Dedifferentiated amniotic fluid mesenchymal stem cell (primary cell): ENCODE results near the gene AGFG2.

Experiments used
- DNase-seq: peaks from one replicate; pipeline ENCODE4 v3.0.0-alpha.2; 2016; ENCODE audit errors: extremely low spot score

Gene AGFG2

DNA sequence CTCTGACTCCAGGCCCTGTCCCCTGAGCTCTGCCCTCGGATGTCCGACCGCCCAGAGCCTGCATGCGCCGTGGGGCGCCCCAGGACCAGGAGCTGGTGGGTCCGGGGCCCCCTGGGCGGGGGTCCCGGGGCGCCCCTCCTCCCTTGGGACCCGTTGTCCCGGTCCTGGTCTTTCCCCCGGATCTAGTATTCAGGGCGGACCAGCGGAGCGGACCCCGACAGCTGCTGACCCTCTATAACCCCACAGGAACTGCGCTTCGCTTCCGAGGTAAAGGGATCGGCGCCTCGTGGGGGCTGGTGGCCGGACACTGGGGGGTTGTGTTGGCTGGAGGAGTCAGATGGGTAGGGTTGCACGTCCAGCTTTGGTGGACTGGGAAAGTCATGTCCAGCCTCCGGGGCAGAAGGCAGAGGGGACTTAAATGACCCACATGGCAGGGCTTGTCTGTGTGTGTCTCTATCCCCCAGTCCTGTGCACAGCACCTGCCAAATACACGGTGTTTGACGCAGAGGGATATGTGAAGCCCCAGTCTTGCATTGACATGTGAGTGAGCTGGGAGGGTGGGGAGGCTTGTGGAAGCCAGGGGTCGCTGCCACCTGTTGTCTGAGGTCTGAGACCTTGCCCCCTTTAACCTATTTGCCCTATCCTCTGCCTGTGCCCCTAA is 73.9 kb downstream of the AGFG2 start:
- DNase-seq: no peak

DNA sequence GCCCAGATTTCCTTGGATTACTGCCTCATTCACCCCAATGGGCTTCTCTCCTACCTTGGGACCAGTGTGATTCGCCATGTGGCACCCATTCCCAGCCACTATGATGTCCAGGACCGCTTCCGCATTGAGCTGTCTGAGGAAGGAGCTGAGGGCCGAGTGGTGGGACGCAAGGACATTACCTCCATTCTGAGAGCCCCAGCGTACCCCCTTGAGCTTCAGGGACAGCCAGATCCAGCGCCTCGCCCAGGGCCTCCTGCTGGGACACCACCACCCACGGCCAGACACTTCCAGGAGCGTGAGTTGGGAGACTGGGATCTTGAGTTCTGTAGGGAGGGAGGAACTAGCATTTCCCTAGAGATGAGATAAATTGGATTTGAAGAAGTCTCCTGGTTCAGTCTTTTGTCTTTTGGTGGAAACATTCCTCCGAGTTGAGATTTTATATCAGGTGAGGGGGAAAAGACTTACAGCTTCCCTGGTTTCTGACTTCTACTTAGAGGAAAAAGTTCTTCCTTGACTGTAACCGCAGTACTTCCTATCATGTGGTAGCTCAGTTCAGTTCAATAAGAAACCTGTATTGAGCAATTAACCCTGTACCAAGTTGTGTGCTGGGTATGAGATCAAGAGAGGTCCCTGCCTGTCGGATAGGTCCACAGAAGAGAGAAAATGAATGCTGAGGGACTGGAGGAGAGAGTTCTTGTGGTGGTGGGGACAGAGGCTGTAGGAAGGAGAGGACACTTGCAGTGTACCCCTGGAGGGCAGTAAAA is 74.6 kb downstream of the AGFG2 start:
- DNase-seq: no peak

DNA sequence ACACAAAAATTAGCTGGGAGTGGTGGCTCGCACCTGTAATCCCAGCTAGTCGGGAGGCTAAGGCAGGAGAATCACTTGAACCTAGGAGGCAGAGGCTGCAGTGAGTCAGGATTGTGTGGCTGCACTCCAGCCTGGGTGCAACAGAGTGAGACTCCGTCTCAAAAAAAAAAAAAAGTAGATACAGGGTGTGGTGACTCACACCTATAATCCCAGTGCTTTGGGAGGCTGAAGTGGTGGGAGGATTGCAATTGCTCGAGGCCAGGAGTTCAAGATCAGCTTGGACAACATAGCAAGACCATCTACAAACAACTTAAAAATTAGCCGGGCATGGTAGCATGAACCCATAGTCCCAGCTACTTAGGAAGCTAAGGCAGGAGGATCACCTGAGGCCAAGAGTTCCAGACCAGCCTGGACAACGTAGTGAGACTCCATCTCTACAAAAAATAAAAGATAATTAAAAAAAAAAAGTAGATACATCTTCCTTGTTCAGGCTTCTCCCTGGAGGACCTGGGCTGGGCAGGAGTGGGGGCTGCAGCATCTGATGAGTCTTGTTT is 75.4 kb downstream of the AGFG2 start:
- no peak for DNase-seq
